Measurements from ENCODE around the gene AFF1.

Gene AFF1

GRCh38 chr4:87046121-87046551 is 111.3 kb downstream of the AFF1 start:
- no peak overlapping the region for H3K4me3 ChIP-seq (ENCODE audit: low read length)
- DNase-seq: no peak
- TF ChIP-seq, protein P1, sequence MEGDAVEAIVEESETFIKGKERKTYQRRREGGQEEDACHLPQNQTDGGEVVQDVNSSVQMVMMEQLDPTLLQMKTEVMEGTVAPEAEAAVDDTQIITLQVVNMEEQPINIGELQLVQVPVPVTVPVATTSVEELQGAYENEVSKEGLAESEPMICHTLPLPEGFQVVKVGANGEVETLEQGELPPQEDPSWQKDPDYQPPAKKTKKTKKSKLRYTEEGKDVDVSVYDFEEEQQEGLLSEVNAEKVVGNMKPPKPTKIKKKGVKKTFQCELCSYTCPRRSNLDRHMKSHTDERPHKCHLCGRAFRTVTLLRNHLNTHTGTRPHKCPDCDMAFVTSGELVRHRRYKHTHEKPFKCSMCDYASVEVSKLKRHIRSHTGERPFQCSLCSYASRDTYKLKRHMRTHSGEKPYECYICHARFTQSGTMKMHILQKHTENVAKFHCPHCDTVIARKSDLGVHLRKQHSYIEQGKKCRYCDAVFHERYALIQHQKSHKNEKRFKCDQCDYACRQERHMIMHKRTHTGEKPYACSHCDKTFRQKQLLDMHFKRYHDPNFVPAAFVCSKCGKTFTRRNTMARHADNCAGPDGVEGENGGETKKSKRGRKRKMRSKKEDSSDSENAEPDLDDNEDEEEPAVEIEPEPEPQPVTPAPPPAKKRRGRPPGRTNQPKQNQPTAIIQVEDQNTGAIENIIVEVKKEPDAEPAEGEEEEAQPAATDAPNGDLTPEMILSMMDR (IDR thresholded peaks at IDR 0.05; ENCODE audit: low read length): no peak
- TF ChIP-seq EZH2 (optimal IDR thresholded peaks at IDR 0.05; ENCODE audit: low read depth, low read length) (no peak), EZH2phosphoT487 (IDR thresholded peaks at IDR 0.05; ENCODE audit: low read length) (no peak)
- H3K79me2 ChIP-seq (ENCODE audit: low read length): peaks cover 99% of the 10 kb centered on the region
- H3K27ac ChIP-seq (ENCODE audit: low read length): no peak overlapping the region
- H3K4me1 ChIP-seq (ENCODE audit: low read length): no peaks in the 10 kb centered on the region
- no peaks in the 10 kb centered on the region for H3F3A ChIP-seq (ENCODE audit: insufficient read depth, low read length)
- no peaks in the 10 kb centered on the region for H3K9me3 ChIP-seq (replicated peaks; ENCODE audit: insufficient read depth, low read length)
- no peak overlapping the region for H3K9ac ChIP-seq (ENCODE audit: low read length)
- H3K4me2 ChIP-seq (ENCODE audit: low read depth, low read length): no peak overlapping the region
- no peaks in the 10 kb centered on the region for H3K27me3 ChIP-seq (replicated peaks; ENCODE audit: insufficient read depth, low read length)
- no peak overlapping the region for H2AFZ ChIP-seq (ENCODE audit: low read length)
- peaks cover 5% of the 10 kb centered on the region; the same call in 1 of the 2 replicates for H3K36me3 ChIP-seq (replicated peaks; ENCODE audit: insufficient read depth, low read length)
- H3K9me2 ChIP-seq (replicated peaks; ENCODE audit: insufficient read depth, low read length): no peaks in the 10 kb centered on the region
- H4K20me1 ChIP-seq (ENCODE audit: insufficient read depth, low read length): peaks cover 29% of the 10 kb centered on the region

- no peak overlapping the region for H3K4me2 ChIP-seq (ENCODE audit: low read depth, low read length)
- no peaks in the 10 kb centered on the region for H3K4me1 ChIP-seq (ENCODE audit: low read length)
- H3K27ac ChIP-seq (ENCODE audit: low read length): no peak overlapping the region
- peaks cover 99% of the 10 kb centered on the region for H3K79me2 ChIP-seq (ENCODE audit: low read length)
- H2AFZ ChIP-seq (ENCODE audit: low read length): no peak overlapping the region
- no peaks in the 10 kb centered on the region for H3K9me3 ChIP-seq (replicated peaks; ENCODE audit: insufficient read depth, low read length)
- peaks cover 5% of the 10 kb centered on the region; the same call in 1 of the 2 replicates for H3K36me3 ChIP-seq (replicated peaks; ENCODE audit: insufficient read depth, low read length)
- no peaks in the 10 kb centered on the region for H3K9me2 ChIP-seq (replicated peaks; ENCODE audit: insufficient read depth, low read length)
- H3K4me3 ChIP-seq (ENCODE audit: low read length): no peak overlapping the region
- no peaks in the 10 kb centered on the region for H3F3A ChIP-seq (ENCODE audit: insufficient read depth, low read length)
- H4K20me1 ChIP-seq (ENCODE audit: insufficient read depth, low read length): peaks cover 26% of the 10 kb centered on the region
- no peak for TF ChIP-seq EZH2phosphoT487 (IDR thresholded peaks at IDR 0.05; ENCODE audit: low read length)
- TF ChIP-seq EZH2 (optimal IDR thresholded peaks at IDR 0.05; ENCODE audit: low read depth, low read length): no peak
- TF ChIP-seq, protein P1 (IDR thresholded peaks at IDR 0.05; ENCODE audit: low read length): no peak
- H3K27me3 ChIP-seq (replicated peaks; ENCODE audit: insufficient read depth, low read length): no peaks in the 10 kb centered on the region
- H3K9ac ChIP-seq (ENCODE audit: low read length): no peak overlapping the region
- DNase-seq: no peak
Observed at GRCh38 chr4:87047281-87047798, 112.5 kb downstream of the AFF1 start.

- TF ChIP-seq EZH2phosphoT487 (IDR thresholded peaks at IDR 0.05; ENCODE audit: low read length) (no peak), EZH2 (optimal IDR thresholded peaks at IDR 0.05; ENCODE audit: low read depth, low read length) (no peak)
- TF ChIP-seq, protein P1 (IDR thresholded peaks at IDR 0.05; ENCODE audit: low read length): no peak
- Histone ChIP-seq H3F3A (ENCODE audit: insufficient read depth, low read length) (peaks cover 20% of the 10 kb centered on the region), H3K9ac (ENCODE audit: low read length) (no peak overlapping the region), H2AFZ (ENCODE audit: low read length) (no peak overlapping the region), H3K9me2 (replicated peaks; ENCODE audit: insufficient read depth, low read length) (no peaks in the 10 kb centered on the region), H3K79me2 (ENCODE audit: low read length) (peaks cover 99% of the 10 kb centered on the region), H4K20me1 (ENCODE audit: insufficient read depth, low read length) (peaks cover 20% of the 10 kb centered on the region), H3K27ac (ENCODE audit: low read length) (no peak overlapping the region), H3K9me3 (replicated peaks; ENCODE audit: insufficient read depth, low read length) (no peaks in the 10 kb centered on the region), H3K36me3 (replicated peaks; ENCODE audit: insufficient read depth, low read length) (peaks cover 5% of the 10 kb centered on the region; the same call in 1 of the 2 replicates), H3K4me2 (ENCODE audit: low read depth, low read length) (no peak overlapping the region), H3K27me3 (replicated peaks; ENCODE audit: insufficient read depth, low read length) (no peaks in the 10 kb centered on the region), H3K4me3 (ENCODE audit: low read length) (no peak overlapping the region), H3K4me1 (ENCODE audit: low read length) (peaks cover 17% of the 10 kb centered on the region)
- DNase-seq: no peak
Observed at GRCh38 chr4:87049508-87049907, 114.7 kb downstream of the AFF1 start.
